NCI-H128 (cell line): ENCODE results near the gene SLC16A13.
"Not testable (repeated sequence)": the region's sequence is repeated elsewhere in the genome, so short reads cannot be mapped to it uniquely, and the experiment has no call there.

Experiments used
- DNase-seq: peaks from one replicate; lab custom pipeline; 2025; ENCODE audit not compliant: unreplicated experiment; lab: John Stamatoyannopoulos, UW

Gene SLC16A13

GRCh38 chr17:7035591-7036368 is at the start of gene SLC16A13:
TSS of gene SLC16A13 (plus strand) at chr17:7036015. CDS start at chr17:7036383, 368 bp downstream.
- DNase-seq = peak; percentile 86

- no peak for DNase-seq
Observed at GRCh38 chr17:6986676-6987075, 49.1 kb upstream of the SLC16A13 start.

GRCh38 chr17:6989779-6990178 is 46.0 kb upstream of the SLC16A13 start:
- no peak for DNase-seq

GRCh38 chr17:6993613-6994056 is 42.2 kb upstream of the SLC16A13 start:
- DNase-seq = not testable (repeated sequence)

GRCh38 chr17:6994118-6994598 is 41.7 kb upstream of the SLC16A13 start:
- no peak for DNase-seq

GRCh38 chr17:6994666-6995256 is 41.1 kb upstream of the SLC16A13 start:
- DNase-seq = no peak

GRCh38 chr17:6995500-6996255 is 40.1 kb upstream of the SLC16A13 start, which contains the start of gene ALOX12:
TSS of gene ALOX12 (plus strand) at chr17:6996049. CDS start at chr17:6996118, 69 bp downstream.
- DNase-seq = no peak

GRCh38 chr17:6996256-6997011 is 39.4 kb upstream of the SLC16A13 start:
- no peak for DNase-seq

GRCh38 chr17:6997171-6997570 is 38.6 kb upstream of the SLC16A13 start:
- DNase-seq = no peak

GRCh38 chr17:6998855-6999508 is 36.8 kb upstream of the SLC16A13 start:
- no peak for DNase-seq

- no peak for DNase-seq
Observed at GRCh38 chr17:7001318-7001961, 34.4 kb upstream of the SLC16A13 start.

- no peak for DNase-seq
Observed at GRCh38 chr17:7002288-7003047, 33.3 kb upstream of the SLC16A13 start.

GRCh38 chr17:7003745-7004144 is 32.1 kb upstream of the SLC16A13 start:
- DNase-seq = no peak

GRCh38 chr17:7004398-7005253 is 31.2 kb upstream of the SLC16A13 start:
- peak; percentile 61 for DNase-seq

- no peak for DNase-seq
Observed at GRCh38 chr17:7005716-7006115, 30.1 kb upstream of the SLC16A13 start.

GRCh38 chr17:7007143-7007542 is 28.7 kb upstream of the SLC16A13 start:
- DNase-seq = no peak

- no peak for DNase-seq
Observed at GRCh38 chr17:7010523-7010922, 25.3 kb upstream of the SLC16A13 start.

GRCh38 chr17:7011415-7011814 is 24.4 kb upstream of the SLC16A13 start:
- no peak for DNase-seq
